Omental fat pad (tissue), 4 donors: Measurements from ENCODE around the gene PHACTR3. TPM values are rescaled to one million over a fixed set of nuclear protein-coding genes. Genes with fewer than 3 reads are reported as not detected.

Experiments used
- ATAC-seq: fragments of 150-250 bp; one replicate; pipeline ENCODE4 v1.9.1; 2016; ENCODE audit warnings: mild to moderate bottlenecking, moderate library complexity; ENCODE audit not compliant: low FRiP score
- DNase-seq: peaks from one replicate; pipeline ENCODE4 v3.0.0-alpha.2; 2019; ENCODE audit warnings: low spot score
- CTCF ChIP-seq, 3 donors: fragments of 450-650 bp; IDR thresholded peaks; one replicate each; pipeline ENCODE4 v1.5.1; 2016 to 2017; ENCODE audit warnings: antibody characterized with exemption in 3 of 3, mild to moderate bottlenecking in 3 of 3, moderate library complexity in 2 of 3
- total RNA-seq, 4 donors: library from RNA; depleted of rRNA; stranded (reverse); fragments of >200 nt; gene quantifications; one replicate each; pipeline ENCODE4 v1.1.0, GENCODE V29; 2016

PHACTR3 gene
- total RNA-seq, 4 donors from 2014 or later = 0.19 to 10.6 (median 1.4) TPM; not detected in 1

GRCh38 chr20:59774921-59775686 lies 170.8 kb downstream of the PHACTR3 start:
- TF ChIP-seq CTCF (IDR thresholded peaks at IDR 0.05) = no peak
- ATAC-seq (no peak), DNase-seq (no peak)

GRCh38 chr20:59775687-59776055 lies 171.3 kb downstream of the PHACTR3 start:
- TF ChIP-seq CTCF (IDR thresholded peaks at IDR 0.05) = no peak
- DNase-seq (no peak), ATAC-seq (no peak)

- TF ChIP-seq CTCF (IDR thresholded peaks at IDR 0.05) = no peak
- no peak for ATAC-seq
- no peak for DNase-seq
Measured at GRCh38 chr20:59776059-59776603, 171.8 kb downstream of the PHACTR3 start.

GRCh38 chr20:59776626-59777330 lies 172.4 kb downstream of the PHACTR3 start:
- DNase-seq (no peak), ATAC-seq (no peak)
- TF ChIP-seq CTCF (IDR thresholded peaks at IDR 0.05) = no peak

- TF ChIP-seq CTCF (IDR thresholded peaks at IDR 0.05) = no peak
- ATAC-seq (no peak), DNase-seq (no peak)
Measured at GRCh38 chr20:59777331-59777725, 173.0 kb downstream of the PHACTR3 start.

- TF ChIP-seq CTCF (IDR thresholded peaks at IDR 0.05) = no peak
- DNase-seq = no peak
- no peak for ATAC-seq
Measured at GRCh38 chr20:59777814-59778575, 173.7 kb downstream of the PHACTR3 start.
